ENCODE measurements around the gene PKLR.

Gene PKLR

GRCh38 chr1:155300024-155300423, 1.2 kb downstream of the PKLR start:
- TF ChIP-seq, protein P1, sequence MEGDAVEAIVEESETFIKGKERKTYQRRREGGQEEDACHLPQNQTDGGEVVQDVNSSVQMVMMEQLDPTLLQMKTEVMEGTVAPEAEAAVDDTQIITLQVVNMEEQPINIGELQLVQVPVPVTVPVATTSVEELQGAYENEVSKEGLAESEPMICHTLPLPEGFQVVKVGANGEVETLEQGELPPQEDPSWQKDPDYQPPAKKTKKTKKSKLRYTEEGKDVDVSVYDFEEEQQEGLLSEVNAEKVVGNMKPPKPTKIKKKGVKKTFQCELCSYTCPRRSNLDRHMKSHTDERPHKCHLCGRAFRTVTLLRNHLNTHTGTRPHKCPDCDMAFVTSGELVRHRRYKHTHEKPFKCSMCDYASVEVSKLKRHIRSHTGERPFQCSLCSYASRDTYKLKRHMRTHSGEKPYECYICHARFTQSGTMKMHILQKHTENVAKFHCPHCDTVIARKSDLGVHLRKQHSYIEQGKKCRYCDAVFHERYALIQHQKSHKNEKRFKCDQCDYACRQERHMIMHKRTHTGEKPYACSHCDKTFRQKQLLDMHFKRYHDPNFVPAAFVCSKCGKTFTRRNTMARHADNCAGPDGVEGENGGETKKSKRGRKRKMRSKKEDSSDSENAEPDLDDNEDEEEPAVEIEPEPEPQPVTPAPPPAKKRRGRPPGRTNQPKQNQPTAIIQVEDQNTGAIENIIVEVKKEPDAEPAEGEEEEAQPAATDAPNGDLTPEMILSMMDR (IDR thresholded peaks at IDR 0.05; ENCODE audit: control extremely low read depth, extremely low read depth, low read depth, missing control alignments): no peak
- ChIA-PET POLR2A (no interaction called here), CTCF (interaction anchor here (1.0 to 2.1 kb wide), 3 partner anchors 16 to 49 kb away, joined by 3 to 9 read pairs (median 4); no protein-coding TSS in a partner anchor)
- no peak for DNase-seq (ENCODE audit: extremely low spot score)

- TF ChIP-seq, protein P1 (IDR thresholded peaks at IDR 0.05; ENCODE audit: control extremely low read depth, extremely low read depth, low read depth, missing control alignments): no peak
- CTCF ChIA-PET: interaction anchor here (0.7 to 2.2 kb wide), 4 partner anchors 11 to 47 kb away, joined by 3 to 7 read pairs (median 4); partner anchors contain the start of gene FDPS
- POLR2A ChIA-PET: no interaction called here
- no peak for DNase-seq (ENCODE audit: extremely low spot score)
Observed at GRCh38 chr1:155297384-155297783, 3.9 kb downstream of the PKLR start.

DNA sequence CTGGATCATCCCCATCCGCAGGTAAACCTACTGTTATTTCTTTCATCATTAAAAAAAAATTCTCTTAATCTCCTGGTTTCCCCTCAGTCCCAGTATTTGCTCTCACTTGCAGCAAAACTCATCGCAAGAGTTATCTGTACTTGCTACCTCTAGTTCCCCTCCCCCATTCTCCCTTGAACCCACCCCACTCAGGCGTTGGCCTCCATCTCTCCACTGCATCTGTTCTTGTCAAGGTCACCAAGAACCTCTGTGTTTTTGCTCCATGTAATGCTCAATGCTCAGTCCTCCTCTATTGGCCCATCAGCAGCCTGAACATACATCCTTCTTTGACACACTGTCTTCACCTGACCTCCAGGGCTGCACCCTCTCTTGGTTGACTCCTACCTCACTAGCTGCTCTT, 4.6 kb downstream of the PKLR start:
- ChIA-PET CTCF (interaction anchor here (1.3 kb wide), 1 partner anchor 25 kb away, joined by 3 read pairs; no protein-coding TSS in a partner anchor), POLR2A (no interaction called here)
- TF ChIP-seq, protein P1 (IDR thresholded peaks at IDR 0.05; ENCODE audit: control extremely low read depth, extremely low read depth, low read depth, missing control alignments): no peak
- DNase-seq (ENCODE audit: extremely low spot score): no peak

DNA sequence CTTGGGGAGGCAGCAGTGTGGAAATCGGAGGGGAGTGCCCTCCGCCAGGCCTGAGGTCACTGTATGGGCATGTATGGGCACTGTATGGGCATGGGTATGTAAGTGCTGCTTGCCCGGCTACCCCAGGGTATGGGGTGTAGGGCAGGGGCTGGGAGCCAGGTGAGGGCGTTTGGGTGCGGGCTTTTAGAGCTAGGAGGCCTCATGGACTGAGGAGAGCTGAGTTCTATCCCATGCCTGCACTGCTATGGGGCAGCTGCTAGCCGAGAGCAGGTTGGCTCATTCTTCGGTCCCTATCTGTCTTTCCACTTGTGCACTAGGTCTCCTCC, 5.3 kb downstream of the PKLR start:
- ChIA-PET CTCF (no interaction called here), POLR2A (no interaction called here)
- DNase-seq (ENCODE audit: extremely low spot score): no peak
- TF ChIP-seq, protein P1 (IDR thresholded peaks at IDR 0.05; ENCODE audit: control extremely low read depth, extremely low read depth, low read depth, missing control alignments): no peak

DNA sequence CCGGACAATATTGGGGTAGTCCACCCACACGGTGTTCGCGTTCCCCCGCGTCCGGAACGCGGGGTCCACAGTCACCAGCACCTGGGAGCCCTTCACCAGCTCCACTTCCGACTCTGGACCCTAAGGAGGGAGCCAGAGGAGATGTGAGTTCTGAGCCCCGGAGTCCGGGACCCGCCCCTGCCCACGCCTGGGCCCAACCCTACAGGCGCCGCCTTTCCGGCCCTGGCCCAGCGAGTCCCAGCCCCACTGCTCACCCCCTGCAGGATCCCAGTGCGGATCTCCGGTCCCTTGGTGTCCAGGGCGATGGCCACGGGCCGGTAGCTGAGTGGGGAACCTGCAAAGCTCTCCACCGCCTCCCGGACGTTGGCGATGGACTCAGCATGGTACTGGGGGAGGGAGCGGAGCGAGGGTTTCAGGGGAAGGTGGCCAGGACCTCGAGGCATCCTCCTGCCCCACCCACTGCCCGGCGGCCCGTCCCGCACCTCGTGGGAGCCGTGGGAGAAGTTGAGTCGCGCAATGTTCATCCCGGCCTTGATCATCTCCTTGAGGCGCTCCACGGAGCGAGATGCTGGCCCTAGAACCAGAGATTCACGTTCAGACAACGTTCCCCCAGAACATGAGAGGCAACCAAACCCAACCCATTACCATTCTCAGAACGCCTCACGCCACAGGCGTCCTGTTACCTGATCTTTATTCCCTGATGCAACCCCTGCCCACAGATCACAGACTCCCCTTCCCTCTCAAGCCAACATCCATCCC, 5.9 kb downstream of the PKLR start:
- TF ChIP-seq, protein P1 (IDR thresholded peaks at IDR 0.05; ENCODE audit: control extremely low read depth, extremely low read depth, low read depth, missing control alignments): no peak
- CTCF ChIA-PET: no interaction called here

GRCh38 chr1:155294520-155295182, 6.6 kb downstream of the PKLR start:
- POLR2A ChIA-PET: interaction anchor here (0.6 kb wide), 1 partner anchor 739 kb away, joined by 5 read pairs; no protein-coding TSS in a partner anchor
- DNase-seq (ENCODE audit: extremely low spot score): no peak
- TF ChIP-seq, protein P1 (IDR thresholded peaks at IDR 0.05; ENCODE audit: control extremely low read depth, extremely low read depth, low read depth, missing control alignments): no peak
- CTCF ChIA-PET: no interaction called here

More for the DNA sequence above, 5.9 kb downstream of the PKLR start:
- no peak for DNase-seq (ENCODE audit: extremely low spot score)
- POLR2A ChIA-PET: interaction anchor here (0.6 kb wide), 1 partner anchor 739 kb away, joined by 5 read pairs; no protein-coding TSS in a partner anchor
